Glomerular visceral epithelial cell (primary cell): ENCODE measurements around the gene TRIP10.
"Not testable (repeated sequence)": the region's sequence is repeated elsewhere in the genome, so short reads cannot be mapped to it uniquely, and the experiment has no call there.

Experiments used
- DNase-seq: peaks from one replicate; pipeline ENCODE4 v3.0.0-alpha.2; 2016; ENCODE audit errors: extremely low spot score

Gene TRIP10

DNA sequence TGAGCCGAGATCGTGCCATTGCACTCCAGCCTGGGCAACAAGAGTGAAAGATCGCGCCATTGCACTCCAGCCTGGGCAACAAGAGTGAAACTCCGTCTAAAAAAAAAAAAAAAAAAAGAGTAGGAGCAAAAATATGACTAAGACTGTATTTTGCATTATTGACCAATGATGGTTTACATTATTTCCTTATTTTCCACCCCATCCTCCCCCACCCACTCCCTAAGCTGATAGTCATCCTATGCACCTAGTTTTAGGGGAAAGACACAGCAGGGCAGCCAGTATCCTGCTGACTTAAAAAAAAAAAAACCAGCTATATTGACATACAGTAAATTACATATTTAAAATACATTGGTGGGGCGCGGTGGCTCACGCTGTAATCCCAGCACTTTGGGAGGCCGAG, 58.2 kb downstream of the TRIP10 start:
- no peak for DNase-seq

DNA sequence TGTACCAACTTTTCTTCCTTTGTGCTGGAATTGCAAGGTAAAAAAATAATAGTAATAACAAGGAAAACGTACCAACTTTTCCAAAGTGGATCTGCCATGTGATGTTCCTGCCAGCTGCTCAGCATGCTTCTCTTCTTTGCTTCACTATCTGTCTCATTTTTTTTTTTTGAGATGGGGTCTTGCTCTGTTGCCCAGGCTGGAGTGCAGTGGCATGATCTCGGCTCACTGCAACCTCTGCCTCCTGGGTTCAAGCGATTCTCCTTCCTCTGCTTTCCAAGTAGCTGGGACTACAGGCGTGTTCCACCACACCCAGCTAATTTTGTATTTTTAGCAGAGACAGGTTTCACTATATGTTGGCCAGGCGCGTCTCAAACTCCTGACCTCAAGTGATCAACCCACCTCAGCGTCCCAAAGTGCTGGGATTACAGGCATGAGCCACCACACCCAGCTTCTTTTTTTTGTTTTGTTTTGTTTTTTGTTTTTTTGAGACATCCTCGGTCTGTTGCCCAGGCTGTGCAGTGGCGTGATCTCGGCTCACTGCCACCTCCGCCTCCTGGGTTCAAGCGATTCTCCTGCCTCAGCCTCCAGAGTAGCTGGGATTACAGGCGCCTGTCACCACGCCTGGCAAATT, 60.8 kb downstream of the TRIP10 start:
- DNase-seq, result not testable (repeated sequence)

GRCh38 chr19:6800991-6801484, 61.6 kb downstream of the TRIP10 start:
- DNase-seq, result peak; percentile 90
